Stromal cell of bone marrow (primary cell): ENCODE results near the gene GRPEL1.

Experiments used
- DNase-seq: peaks from one replicate; pipeline ENCODE4 v3.0.0-alpha.2; 2012; ENCODE audit warnings: low read depth

Gene GRPEL1

DNA sequence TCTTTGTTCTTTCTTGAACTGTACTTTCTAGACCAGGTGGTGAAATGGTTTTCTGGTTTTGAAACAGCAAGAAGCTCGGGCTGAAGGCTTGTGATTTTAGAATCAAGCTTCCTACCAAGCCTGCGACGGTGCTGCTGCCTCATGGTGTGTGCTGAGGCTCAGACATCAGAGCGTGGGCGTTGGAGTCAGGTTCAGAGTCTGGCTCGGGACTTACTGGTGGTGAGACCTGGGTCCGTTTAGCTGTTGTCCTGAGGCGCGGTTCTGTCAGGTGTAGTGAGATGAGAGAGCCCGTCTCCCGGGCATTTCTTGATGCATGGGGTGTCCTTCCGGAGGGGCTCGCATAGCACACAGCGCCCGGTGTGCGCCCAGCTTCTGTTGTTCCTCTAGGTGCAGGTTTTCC is 44.4 kb downstream of the GRPEL1 start:
- DNase-seq: no peak

DNA sequence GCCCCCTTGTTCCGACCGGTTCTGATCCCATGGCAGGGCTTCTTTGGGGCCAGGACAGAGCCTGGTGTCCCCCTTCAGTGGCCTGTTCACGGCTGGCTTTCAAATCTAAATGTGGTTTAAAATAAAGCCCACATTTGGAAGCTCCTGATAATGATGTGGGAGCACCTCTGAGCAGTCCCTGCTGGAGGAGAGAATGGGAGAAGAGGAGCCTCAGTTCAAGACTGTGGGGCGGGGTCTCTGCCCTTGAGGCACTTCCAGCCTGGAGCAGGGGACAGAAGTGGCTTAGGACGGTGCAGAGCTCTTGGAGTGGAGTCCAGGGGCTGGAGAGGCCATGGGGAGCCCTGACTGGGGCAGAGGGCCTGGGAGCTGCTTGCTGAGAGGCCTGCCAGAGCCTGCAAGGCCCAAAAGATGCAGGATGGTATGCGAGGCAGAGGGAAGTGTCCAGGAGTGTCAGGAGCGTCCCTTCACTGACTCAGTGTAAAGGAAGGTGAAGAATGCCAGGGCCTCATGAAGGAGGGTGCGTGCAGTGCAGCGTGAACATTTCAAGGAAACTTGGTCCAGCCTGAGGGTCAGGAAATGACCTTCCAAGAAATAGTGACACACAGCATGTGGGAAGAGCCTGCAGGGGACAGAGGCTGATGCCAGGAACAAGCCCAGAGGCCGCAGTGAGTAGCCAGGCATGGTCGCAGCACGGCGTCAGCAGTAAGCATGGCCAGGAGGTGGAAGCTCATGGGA is 45.8 kb downstream of the GRPEL1 start:
- DNase-seq: no peak

DNA sequence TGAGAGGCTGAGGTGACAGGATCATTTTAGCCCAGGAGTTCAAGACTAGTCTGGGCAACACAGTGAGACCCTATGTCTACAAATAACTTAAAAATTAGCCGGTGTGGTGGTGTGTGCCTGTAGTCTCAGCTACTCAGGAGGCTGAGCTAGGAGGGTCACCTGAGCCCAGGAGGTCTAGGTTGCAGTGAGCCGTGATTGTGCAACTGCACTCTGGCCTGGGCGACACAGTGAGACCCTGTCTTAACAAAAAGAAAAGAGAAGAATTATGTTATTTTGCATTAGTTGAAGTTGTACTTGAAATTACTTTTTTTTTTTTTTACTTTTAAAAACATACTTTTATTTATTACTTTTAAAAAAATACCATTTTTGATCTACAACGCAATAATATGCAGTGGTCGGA is 46.5 kb downstream of the GRPEL1 start:
- no peak for DNase-seq

DNA sequence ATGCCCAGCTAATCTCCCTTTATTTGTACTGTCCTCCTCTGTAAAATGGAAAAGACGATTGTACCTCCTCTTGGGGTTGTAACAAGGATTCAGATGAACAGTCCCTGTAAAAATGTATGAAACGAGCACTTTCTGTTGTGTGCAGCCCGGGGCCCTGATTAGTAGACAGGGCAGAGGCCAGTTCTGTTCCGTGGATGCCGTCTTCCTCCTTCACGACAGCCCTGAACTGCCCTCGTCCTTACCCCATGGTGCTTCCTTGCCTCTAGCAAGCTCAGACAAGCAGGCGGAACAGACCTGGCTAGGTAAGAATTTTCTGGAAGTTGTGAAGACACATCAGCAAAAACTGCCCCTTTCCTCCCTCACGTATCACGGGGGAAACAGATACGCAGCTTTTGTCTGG is 47.0 kb downstream of the GRPEL1 start:
- no peak for DNase-seq

DNA sequence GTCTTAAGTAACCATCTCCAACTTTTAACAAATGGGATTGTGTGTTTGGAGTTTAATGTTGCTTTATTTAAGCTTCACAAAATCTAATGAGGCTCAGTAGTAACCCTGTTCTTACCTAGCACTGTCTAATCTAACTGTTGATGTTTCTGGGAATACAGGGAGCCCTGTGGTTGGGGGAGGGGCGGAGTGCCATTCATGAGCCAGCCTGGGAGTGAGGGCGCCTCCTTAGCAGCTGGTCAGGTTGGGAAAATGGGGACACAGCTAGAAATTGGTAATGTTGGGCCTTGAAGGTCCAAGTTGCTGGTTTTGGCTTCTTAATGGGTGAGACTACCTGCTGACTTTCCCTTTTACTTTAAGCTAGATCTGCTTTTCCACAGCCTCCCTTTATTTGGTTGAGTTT is 47.6 kb downstream of the GRPEL1 start:
- DNase-seq: no peak

DNA sequence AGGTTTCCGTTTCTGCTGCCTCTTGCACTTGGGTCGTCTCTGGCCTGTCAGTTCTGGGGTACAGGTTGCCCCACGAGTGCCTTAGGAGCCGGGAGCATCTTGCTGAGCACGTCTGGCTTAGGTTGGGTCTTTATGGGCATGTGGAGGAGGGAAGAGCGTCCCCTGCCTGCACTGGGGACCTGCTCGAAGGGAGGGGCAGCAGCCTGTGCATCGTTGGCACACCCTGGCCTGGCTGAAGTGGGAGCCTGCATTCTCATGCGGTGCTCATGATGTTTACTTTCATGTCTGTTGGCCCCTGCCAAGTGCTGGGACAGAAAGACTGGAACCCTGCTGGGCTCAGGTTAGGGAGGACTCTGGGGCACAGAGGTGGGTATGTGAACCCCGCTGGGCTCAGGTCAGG is 48.5 kb downstream of the GRPEL1 start:
- DNase-seq: no peak

DNA sequence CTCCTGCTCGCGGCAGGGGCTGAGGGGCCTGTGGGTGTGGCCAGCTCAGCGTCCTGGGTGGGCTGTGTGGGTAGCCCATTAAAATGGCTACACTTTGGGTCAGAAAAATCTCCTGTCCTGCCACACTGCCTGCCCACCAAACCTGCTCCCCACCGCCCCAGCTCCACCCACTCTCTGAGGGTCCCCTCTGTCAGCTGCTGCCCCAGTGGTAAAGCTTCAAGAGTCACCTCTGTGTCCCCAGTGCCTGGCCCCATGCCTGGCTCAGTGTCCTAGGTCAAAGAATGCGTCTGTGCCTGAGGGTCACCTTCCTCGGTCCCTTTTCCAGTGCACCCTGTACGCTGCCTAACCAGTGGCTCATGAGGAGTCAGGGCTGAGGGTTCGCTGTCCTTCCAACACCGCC is 49.6 kb downstream of the GRPEL1 start:
- no peak for DNase-seq

DNA sequence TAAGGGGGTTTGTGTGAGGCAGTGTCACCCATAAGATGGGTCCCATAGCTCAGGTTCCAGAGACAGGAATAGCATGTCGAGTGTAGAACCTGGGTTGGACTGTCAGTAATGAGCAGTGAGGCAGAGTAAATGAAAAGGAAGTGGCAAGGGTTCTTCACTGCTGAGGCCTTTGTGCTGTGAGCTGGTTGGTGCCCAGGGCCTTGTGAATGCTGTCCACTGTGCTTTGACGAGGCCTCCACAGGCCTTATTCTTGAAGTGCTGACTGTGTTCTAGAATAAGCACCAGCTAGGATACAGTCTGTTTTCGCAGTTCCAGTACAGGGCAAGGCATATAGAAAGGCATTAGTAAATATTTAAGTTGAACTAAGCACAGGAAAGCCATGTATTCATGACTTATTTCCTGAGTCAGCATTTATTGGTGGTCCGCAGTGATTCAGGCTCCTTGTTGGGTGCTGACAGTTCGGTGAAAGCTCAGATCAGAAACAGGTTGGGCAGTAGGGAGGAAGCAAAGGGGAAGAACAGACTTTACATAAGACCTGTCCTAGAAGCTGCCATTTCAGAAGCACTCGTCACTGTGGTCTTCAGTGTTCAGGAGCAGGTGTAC is 50.3 kb downstream of the GRPEL1 start:
- no peak for DNase-seq

DNA sequence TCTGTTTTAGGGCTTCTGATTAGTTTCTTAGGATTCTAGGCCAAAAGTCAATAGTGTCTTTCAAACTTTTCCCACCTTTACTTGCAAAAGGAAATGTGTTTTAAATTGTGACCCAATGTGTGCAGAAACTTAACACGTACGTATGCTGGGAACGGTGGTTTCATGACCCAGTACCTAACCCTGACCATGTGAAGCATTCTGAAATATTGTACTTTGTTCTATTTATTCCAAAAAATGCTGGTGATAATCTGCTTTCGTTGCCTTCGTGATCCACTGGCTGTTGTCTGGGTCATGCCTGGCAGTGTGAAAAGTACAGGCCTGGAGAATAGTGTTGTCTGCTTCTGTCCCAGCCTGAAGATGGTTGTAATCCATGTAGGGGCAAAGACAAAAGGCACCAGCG is 51.4 kb downstream of the GRPEL1 start:
- DNase-seq: no peak

DNA sequence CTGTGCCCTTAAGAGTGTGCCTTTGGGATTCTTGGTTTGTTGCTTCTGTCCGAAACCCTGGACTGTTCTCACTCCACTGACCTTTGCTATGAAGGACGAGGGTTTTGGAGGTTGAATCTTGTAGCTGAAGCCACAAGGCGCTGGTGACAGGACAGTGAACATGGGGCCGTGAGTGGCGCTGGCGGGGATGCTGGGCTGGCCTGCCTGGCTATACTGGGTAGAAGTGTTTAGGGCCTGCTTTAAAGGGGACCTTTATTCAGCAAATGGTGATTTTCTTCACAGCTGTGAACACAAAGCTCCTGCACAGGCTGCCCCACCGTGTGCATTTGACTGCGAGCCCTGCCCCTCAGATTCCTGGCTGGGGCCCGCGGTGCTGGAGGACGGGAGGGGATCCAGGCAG is 51.8 kb downstream of the GRPEL1 start:
- DNase-seq: no peak

DNA sequence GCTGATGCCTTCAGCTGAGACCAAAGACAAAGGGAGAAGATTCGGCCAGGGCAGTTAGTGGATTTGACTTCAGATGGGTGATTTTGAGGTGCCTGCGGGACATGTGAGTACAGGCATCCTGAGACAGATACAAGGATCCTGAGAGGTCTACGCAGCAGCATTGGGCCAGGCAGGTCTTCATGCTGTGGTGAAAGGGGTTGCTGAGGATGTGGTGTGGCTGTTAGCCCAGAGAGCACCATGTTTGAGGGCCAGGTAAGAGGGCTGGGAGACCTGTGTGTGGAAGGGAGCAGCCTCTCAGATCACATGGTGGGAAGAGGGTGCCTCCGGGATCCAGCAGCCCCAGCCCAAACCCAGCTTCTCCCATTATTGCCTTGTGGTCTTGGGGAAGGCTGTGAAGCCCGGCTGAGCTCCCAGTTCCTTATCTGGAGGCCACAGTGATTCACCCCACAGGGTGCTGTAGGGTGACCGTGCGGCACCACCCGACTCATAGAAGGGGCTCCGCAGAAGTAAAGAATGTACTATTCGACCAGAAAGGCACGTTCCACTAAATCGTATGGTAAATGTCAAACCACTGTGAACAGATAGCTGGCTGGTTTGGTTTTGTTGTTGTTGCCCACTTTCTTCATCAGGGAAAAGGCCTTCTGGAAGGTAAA is 52.4 kb downstream of the GRPEL1 start:
- no peak for DNase-seq

DNA sequence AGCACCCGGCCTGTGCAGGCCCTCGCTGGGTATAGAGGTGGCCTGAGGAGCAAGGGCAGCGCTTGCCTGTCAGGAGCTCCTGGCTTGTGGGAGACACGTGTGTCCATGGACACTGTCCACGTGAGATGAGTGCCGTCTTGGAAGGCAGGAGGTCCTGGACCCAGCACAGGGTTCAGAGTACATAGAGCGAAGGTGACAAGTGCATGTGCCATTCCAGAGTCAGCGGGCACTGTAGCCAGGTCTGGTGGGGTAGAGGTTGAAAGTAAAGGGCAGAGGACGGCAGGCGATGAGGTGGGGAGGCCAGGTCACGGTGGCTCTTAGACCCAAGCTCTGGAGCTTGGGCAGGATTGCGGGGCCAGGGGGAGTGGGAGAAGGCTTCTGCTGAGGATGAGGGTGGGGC is 53.0 kb downstream of the GRPEL1 start:
- no peak for DNase-seq

DNA sequence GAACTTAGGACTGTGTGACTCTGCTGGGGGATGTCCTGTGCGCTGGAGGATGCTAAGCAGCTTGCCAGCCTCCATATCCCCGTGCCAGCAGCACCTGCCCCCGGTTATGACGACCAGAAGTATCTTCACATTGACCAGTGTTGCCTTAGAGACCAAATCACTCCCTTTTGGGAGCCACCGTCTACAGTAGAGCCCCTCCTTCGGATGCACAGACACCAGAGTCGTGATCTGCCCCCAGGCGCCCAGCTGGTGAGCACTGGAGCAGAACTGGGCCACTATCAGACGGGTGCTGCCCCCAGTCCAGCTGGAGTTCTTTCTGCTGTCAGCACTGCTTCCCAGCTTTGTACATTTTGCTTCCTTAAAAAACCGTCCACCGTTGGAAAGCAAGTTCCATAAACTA is 54.7 kb downstream of the GRPEL1 start:
- DNase-seq: no peak

DNA sequence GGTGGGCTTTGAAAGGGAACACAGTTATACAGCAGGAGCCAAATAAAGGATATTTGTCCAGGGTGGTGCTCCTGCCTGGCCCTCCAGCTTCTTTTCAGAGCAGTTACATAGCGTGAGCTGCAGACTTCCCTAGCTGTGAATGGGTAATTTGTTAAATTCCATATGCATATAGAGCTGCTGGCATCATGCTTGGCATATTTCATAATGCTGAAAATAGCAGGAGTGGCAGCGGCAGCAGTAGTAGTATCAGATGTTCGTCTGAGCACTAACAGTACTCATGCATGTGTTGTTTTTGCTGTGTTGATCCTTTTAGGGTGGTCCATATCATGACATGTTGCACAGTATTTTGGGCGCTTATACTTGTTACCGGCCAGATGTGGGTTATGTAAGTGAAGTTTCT is 58.3 kb downstream of the GRPEL1 start:
- DNase-seq: no peak
